Myocyte (in vitro differentiated cells): ENCODE data around the gene FIZ1. TPM values are rescaled to one million over a fixed set of nuclear protein-coding genes. Genes with fewer than 3 reads are reported as not detected.
"Not testable (repeated sequence)": the region's sequence is repeated elsewhere in the genome, so short reads cannot be mapped to it uniquely, and the experiment has no call there.

Experiments used
- DNase-seq: peaks from one replicate; pipeline ENCODE4 v3.0.0-alpha.2; 2012; ENCODE audit warnings: low read depth
- total RNA-seq: library from RNA; depleted of rRNA; stranded (reverse); fragments of >200 nt; gene quantifications from 2 replicates; pipeline ENCODE4 v1.2.3, GENCODE V29; 2014

FIZ1 gene
- total RNA-seq, 1 donor from 2014 or later: 5.3 TPM

DNA sequence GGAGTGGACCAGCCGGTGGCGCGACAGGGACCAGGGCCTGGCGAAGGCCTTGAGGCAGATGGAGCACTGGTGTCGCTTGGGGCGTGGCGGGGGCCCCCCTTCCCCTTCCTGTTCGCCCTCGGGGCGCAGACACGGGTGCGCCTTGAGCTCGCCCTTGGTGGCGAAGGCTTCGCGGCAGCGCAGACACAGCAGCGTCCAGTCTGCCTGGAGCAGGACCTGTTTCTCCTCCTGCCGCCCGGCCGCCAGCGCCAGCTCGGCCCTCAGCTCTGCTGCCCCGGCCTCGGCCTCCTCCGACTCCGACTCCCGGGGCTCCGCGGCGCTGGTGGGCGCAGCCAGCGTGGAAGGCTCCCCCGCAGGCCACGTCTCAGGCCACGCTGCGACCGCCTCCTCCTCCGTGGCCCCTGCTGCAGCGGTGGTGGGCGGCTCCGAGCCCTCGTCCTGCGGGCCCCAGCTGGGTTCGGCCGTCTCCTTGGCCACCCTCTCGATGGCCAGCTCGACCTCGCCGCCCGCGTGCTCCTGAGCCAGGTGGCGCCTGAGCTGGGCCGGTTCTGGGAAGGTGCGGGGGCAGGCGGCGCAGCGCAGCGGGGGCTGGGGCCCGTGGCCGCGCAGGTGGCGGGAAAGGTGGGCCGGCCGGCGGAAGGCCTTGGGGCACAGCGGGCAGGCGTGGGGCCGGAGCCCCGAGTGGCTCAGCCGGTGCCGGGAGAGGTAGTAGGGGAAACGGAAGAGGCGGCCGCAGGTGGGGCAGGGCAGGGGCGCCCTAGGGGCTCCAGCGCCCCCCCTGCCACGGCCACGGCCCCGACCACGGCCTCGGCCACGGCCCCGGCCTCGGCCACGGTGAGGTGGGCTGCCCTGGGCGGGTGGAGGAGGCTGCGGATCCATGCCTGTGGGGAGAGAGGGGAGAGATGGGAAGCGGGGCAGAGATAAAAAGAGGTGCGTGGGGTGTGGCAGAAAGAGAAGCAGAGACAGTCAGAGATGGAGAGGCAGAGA lies 20.3 kb downstream of the FIZ1 start:
- no peak for DNase-seq

GRCh38 chr19:55578031-55578760 lies 21.1 kb downstream of the FIZ1 start:
- no peak for DNase-seq

DNA sequence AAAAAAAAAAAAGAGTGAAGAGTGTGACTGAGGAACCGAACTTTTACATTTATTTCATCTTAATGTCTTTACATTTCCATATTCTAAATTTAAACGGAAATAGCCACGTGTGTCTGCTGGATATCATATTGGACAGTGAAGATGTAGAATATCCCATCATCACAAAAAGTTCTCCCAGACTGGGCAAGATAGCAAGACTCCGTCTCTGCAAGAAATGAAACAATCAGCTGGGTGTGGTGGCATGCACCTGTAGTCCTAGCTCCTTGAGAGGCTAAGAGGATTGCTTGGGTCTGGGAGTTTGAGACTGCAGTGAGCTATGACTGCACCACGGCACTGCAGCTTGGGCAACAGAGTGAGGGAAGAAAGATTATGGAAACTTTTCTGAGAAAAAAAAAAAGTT lies 22.6 kb downstream of the FIZ1 start:
- no peak for DNase-seq

DNA sequence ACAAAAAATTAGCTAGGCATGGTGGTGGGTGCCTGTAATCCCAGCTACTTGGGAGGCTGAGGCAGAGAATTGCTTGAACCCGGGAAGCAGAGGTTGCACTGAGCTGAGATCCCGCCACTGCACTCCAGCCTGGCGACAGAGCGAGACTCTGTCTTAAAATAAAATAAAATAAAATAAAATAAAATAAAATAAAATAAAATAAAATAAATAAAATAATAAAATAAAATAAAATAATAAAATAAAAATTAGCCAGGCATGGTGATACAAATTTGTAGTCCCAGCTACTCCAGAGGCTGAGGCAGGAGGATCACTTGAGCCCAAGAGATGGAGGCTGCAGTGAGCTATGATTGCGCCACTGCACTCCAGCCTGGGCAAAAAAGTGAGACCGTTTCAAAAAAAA lies 25.4 kb downstream of the FIZ1 start:
- not testable (repeated sequence) for DNase-seq

DNA sequence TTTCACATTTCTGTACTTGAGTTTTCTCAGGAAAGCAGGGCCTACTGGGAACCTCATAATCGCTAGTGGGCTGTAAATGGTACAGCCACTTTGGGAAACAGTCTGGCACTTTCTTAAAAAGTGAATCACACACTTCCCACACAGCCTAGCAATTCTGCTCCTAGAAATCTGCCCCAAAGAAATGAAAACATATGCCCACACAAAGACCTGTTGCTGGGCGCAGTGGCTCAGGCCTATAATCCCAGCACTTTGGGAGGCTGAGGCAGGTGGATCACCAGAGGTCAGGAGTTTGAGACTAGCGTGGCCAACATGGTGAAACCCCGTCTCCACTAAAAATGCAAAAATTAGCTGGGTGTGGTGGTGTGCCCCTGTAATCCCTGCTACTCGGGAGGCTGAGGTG lies 29.8 kb downstream of the FIZ1 start:
- not testable (repeated sequence) for DNase-seq

DNA sequence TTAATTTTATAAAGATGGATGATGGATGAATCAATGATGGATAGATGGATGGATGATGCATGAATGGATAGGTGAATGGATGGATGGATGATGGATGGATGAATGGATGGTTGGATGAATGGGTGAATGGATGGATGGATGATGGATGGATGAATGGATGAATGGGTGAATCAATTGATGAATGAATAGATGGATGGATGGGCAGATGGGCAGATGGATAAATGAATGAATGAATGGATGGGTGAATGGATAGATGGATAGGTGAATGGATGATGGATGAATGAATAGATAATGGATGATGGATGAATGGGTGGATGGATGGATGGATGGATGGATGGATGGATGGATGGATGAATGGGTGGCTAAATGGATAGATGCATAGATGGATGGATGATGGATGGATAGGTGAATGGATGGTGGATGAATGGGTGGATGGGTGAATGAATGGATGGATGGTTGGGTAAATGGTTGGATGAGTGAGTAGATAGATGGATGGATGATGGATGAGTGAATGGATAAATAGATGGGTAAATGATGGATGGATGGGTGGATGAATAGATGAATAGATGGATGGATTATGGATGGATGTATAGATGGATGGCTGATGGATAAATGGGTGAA lies 31.5 kb downstream of the FIZ1 start:
- DNase-seq: no peak

- DNase-seq: no peak
Measured at GRCh38 chr19:55566823-55567222, 32.5 kb downstream of the FIZ1 start.

- peak; percentile 49 for DNase-seq
Measured at GRCh38 chr19:55563261-55563690, 36.0 kb downstream of the FIZ1 start.

DNA sequence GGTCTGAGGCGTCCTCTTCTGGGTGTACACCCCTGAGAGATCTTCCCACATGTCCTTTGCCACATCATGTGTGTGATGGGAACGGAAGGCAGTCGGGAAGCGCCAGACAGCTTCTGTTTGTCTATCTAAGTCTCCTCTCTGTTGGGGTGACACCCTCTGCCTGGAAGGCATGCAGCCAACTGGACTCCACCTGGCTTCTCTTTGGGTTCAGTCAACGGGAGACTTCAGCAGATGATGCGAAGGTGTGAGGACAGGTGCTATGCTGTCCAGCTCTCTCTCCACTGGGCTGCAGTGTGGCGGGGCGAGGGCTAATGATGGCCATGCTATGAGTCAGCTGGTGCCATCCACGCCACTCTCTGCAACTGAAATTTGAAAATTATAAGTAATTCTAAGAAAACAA lies 39.6 kb downstream of the FIZ1 start:
- DNase-seq: no peak

DNA sequence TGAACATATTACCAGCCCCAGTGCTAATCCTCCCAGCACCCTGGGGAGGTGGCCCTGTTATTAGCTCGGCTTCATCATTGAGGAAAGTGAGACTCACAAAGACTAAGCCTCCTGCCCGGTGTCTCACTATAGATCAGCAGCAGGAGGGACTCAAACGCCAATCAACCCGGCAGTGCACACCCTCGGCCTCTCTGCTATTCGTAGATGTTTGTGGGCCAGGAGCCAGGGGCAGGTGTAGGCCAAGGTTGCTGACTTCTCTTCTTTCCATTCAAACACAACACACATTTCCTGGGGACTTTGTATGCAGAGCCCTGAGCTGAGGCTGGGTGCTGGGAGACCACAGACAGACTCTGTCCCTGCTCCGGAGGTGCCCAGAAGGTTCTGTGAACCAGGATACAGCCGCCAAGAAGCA lies 44.6 kb downstream of the FIZ1 start:
- no peak for DNase-seq

DNA sequence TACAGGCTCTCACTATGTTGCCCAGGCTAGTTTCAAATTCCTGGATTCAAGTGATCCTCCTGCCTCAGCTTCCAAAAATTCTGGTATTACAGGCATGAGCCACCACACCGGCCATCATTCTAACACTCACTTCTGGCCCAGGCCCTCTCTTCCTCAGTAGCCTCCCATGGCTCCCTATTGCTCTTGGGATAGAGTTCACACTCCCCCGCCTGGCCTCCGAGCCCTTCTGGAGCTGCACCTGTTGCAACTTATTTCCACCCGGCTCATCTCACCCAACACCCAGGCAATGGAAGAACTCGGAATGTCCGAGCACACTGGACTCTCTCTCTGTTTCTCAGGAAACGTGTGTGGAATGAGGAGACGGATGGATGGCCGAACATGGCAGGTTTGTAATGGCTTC lies 45.0 kb downstream of the FIZ1 start:
- no peak for DNase-seq

GRCh38 chr19:55553217-55554182 lies 45.8 kb downstream of the FIZ1 start:
- no peak for DNase-seq

GRCh38 chr19:55552620-55553019 lies 46.7 kb downstream of the FIZ1 start:
- DNase-seq: peak; percentile 54

DNA sequence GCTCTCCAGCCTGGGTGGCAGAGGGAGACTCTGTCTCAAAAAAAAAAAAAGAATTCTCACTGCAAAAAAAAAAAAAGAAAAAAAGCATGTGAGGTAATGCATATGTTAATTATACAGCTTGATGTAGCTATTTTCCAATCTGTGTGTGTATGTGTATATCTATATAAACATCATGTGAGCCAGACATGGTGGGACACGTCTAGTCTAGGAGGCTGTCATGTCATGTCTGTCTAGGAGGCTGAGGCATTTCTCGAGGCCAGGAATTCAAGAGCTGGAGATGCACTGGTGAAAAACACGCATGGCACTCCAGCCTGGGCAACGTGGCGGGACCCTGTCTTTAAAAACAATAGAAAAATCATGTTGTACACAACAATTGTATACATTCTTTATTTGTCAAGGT lies 47.1 kb downstream of the FIZ1 start:
- no peak for DNase-seq

GRCh38 chr19:55550321-55550650 lies 49.0 kb downstream of the FIZ1 start:
- DNase-seq: no peak

DNA sequence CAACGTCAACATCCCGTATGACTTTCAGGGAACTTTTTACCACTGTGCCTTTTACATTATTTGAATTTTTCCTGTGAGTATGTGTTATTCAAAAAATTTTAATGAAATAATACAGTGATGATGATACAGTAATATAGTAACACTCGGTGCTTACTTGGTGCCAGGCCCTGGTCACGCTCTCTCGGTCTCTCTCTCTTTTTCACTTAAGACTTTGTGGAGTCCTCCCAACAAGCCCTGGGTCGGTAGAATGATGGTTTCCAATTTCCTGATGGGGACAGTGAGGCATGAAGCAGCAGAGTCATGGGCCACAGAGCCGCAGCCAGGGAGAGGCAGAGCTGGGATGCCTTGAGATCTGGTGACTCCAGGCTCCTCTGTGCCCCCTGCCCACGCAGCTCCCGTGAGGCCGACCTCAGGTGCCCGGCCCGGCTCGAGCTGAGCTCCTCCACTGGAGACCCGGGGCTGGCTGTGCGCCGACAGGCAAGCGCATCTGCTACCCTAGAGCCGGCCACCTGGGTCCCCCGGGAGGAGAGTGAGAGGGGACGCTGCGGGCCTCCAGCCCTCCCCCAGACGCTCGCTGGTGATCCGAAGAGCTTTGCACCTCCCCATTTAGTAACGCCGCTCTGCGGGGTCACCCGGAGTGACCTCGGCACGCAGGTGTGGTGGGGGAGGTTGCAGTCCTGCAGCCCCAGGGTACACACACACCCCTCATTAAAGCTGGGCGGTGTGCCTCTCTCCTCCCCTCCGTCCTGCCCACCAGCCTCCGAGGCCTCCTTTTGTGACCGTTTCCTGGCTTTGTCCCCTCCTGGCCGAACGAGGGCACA lies 49.6 kb downstream of the FIZ1 start:
- peak; percentile 81 for DNase-seq

DNA sequence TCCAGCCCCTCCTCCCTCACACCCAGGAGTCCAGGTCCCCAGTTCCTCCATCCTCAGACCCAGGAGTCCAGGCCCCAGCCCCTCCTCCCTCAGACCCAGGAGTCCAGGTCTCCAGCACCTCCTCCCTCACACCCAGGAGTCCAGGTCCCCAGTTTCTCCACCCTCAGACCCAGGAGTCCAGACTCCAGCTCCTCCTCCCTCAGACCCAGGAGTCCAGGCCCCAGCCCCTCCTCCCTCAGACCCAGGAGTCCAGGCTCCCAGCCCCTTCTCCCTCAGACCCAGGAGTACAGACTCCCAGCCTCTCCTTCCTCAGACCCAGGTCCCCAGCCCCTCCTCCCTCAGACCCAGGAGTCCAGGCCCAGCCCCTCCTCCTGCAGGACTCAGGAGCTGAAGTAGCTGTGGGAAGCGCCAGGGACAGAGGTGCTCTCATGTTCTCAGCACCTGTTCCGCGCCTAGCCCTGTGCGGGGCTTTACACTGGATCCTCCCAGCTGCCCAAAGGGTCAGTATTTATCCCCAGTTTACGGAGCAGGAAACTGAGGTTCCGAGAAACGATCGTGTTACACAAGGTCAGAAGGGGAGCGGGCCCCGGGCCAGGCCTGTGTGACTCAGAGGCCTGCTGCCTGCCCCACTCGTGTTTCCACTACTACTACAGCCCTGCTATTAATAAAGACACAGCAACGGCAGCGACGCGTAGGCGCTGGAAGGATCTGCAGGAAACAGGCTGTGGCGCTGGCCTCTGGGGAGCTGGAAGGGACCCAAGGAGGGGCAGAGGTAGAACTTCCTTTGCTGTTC lies 52.3 kb downstream of the FIZ1 start:
- DNase-seq: peak; percentile 61

DNA sequence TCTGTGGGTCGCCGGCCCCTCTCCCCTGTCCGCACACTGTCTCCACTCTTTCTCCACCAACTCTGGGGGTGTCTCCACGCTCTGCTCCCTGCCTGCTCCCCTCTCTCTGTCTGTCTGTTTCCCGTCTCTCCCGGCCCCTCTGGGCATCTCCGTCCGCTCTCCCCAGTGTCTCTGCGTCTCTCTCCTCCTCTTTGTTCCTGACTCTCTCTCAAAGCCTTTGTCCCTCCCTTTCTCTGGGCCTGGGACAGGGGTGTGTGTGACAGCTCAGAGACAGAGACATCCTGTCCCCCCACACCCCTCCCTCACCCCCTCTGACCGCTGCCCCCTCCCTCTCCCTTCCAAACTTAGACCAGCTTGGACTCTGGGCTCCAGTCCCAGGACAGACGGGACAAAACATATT lies 53.3 kb downstream of the FIZ1 start:
- peak; percentile 61 for DNase-seq

DNA sequence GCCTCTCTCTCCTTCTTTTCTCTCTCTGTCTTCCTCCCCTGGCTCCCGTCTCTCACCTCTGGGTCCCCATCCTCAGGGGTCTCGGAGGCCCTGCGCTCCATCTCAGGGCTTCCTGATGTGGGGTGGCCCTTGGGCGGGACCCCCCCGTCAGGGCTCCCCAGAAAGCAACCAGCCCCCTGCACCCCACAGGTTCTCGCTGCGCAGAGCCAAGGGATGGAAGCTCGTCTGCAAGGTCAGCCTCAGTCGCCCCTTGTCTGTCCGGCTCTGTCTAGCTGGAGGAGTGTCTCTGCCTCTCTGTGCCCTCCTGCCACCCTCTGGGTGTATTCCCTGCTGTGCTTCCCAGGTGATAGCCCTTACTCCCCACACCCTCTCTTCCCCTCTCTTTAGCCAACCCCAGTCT lies 53.9 kb downstream of the FIZ1 start, which contains the start of gene SBK3:
SBK3 (minus strand) TSS at position 101 of the 400 bp plus-strand sequence; CDS start at position 101, 0 bp downstream.
- DNase-seq: no peak
